ENCODE measurements around the gene SUGCT.

GRCh38 chr7:40884241-40884640 lies 749.4 kb downstream of the SUGCT start:
- TF ChIP-seq CTCF (IDR thresholded peaks at IDR 0.05) = no peak
- no peak for TF ChIP-seq EP300 (IDR thresholded peaks at IDR 0.05)

Measured in esophagus muscularis mucosa (tissue), 3 donors.